Measurements from ENCODE around the gene FNDC3A.
"Not testable (repeated sequence)": the region's sequence is repeated elsewhere in the genome, so short reads cannot be mapped to it uniquely, and the experiment has no call there.

DNA sequence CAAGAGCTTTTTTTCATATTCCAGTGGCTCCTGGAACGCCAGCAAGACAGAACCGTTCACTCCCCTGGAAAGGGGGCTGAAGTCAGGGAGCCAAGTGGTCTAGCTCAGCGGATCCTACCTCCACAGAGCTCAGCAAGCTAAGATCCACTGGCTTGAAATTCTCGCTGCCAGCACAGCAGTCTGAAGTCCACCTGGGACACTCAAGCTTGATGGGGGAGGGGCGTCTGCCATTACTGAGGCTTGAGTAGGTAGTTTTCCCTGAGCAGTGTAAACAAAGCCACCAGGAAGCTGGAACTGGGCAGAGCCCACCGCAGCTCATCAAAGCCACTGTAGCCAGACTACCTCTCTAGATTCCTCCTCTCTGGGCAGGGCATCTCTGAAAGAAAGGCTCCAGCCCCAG is 142.7 kb downstream of the FNDC3A start:
- TF ChIP-seq, protein P1, sequence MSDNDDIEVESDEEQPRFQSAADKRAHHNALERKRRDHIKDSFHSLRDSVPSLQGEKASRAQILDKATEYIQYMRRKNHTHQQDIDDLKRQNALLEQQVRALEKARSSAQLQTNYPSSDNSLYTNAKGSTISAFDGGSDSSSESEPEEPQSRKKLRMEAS (IDR thresholded peaks at IDR 0.05; ENCODE audit: low read depth, low read length): not testable (repeated sequence)
- TF ChIP-seq, protein P2, sequence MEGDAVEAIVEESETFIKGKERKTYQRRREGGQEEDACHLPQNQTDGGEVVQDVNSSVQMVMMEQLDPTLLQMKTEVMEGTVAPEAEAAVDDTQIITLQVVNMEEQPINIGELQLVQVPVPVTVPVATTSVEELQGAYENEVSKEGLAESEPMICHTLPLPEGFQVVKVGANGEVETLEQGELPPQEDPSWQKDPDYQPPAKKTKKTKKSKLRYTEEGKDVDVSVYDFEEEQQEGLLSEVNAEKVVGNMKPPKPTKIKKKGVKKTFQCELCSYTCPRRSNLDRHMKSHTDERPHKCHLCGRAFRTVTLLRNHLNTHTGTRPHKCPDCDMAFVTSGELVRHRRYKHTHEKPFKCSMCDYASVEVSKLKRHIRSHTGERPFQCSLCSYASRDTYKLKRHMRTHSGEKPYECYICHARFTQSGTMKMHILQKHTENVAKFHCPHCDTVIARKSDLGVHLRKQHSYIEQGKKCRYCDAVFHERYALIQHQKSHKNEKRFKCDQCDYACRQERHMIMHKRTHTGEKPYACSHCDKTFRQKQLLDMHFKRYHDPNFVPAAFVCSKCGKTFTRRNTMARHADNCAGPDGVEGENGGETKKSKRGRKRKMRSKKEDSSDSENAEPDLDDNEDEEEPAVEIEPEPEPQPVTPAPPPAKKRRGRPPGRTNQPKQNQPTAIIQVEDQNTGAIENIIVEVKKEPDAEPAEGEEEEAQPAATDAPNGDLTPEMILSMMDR (IDR thresholded peaks at IDR 0.05; ENCODE audit: low read depth, low read length): not testable (repeated sequence)
- not testable (repeated sequence) for TF ChIP-seq POLR2A (IDR thresholded peaks at IDR 0.05; ENCODE audit: extremely low read depth, insufficient read length)

Measured in NB4 (cell line).